Panc1 (cell line): ENCODE data around the gene WWOX. TPM values are rescaled to one million over a fixed set of nuclear protein-coding genes. Genes with fewer than 3 reads are reported as not detected.

ENCODE experiments used
- ATAC-seq: fragments of 200-7000 bp; cut with Tn5 transposase; 2 replicates; pipeline ENCODE4 v1.9.1; 2020; ENCODE audit warnings: mild to moderate bottlenecking, moderate library complexity
- BruUV-seq: library from RNA; stranded (reverse); fragments of 400-500 nt; replicated peaks from 2 replicates; lab custom pipeline; 2021; lab: Mats Ljungman, UMichigan
- CTCF ChIA-PET: fragments of 300-600 bp; sonication (Branson Sonifier 250); formaldehyde crosslinking; loops from one replicate; lab custom pipeline; 2022; ENCODE audit warnings: antibody characterized with exemption; lab: Charles Lee
- POLR2A ChIA-PET: fragments of 300-600 bp; sonication (Branson Sonifier 250); formaldehyde crosslinking; loops from one replicate; lab custom pipeline; 2022; ENCODE audit warnings: antibody characterized with exemption; lab: Charles Lee
- DNase-seq: peaks from one replicate; pipeline ENCODE4 v3.0.0-alpha.2; 2010; ENCODE audit warnings: low read depth, low spot score
- H3K27ac ChIP-seq: 2 replicates; pipeline ENCODE4 v1.5.1; 2011; ENCODE audit warnings: mild to moderate bottlenecking, low read length, inconsistent platforms
- H3K27me3 ChIP-seq: fragments of 200-500 bp; sonication (Bioruptor generic); 2 replicates; pipeline ENCODE4 v1.6.0; 2014; ENCODE audit warnings: low read length, inconsistent platforms; ENCODE audit not compliant: control insufficient read depth, insufficient read depth
- H3K36me3 ChIP-seq: fragments of 200-500 bp; sonication (Bioruptor generic); 2 replicates; pipeline ENCODE4 v1.5.1; 2014; ENCODE audit warnings: inconsistent platforms, mild to moderate bottlenecking, low read length, moderate library complexity; ENCODE audit not compliant: control insufficient read depth, insufficient read depth
- H3K4me1 ChIP-seq: 2 replicates; pipeline ENCODE4 v1.5.1; 2011; ENCODE audit warnings: inconsistent platforms, mild to moderate bottlenecking, low read length, moderate library complexity; ENCODE audit not compliant: control insufficient read depth, insufficient read depth
- H3K4me3 ChIP-seq, 2 experiments: 2 replicates each; pipeline ENCODE4 v1.5.1; 2011 to 2012; ENCODE audit warnings: low read depth in 2 of 2, low read length in 2 of 2, mild to moderate bottlenecking in 2 of 2, inconsistent platforms in 1 of 2, moderate library complexity in 1 of 2
- H3K9me3 ChIP-seq: fragments of 200-500 bp; sonication (Bioruptor generic); 2 replicates; pipeline ENCODE4 v1.5.1; 2014; ENCODE audit warnings: low read depth, mild to moderate bottlenecking, inconsistent platforms, low read length, moderate library complexity; ENCODE audit not compliant: control insufficient read depth, insufficient read depth
- CTCF ChIP-seq: fragments of 450-650 bp; IDR thresholded peaks from 2 replicates; pipeline ENCODE4 v1.5.1; 2017; ENCODE audit warnings: mild to moderate bottlenecking
- POLR2AphosphoS5 ChIP-seq: IDR thresholded peaks from 2 replicates; pipeline ENCODE4 v1.6.1; 2012; ENCODE audit warnings: mild to moderate bottlenecking, low read depth, low read length, moderate library complexity
- REST ChIP-seq, 2 experiments: IDR thresholded peaks; 2 replicates each; pipeline ENCODE4 v1.6.1; 2011 to 2012; ENCODE audit warnings: low read depth in 2 of 2, control low read depth in 1 of 2, low read length in 1 of 2, mild to moderate bottlenecking in 1 of 2, moderate library complexity in 1 of 2; ENCODE audit not compliant: insufficient read depth in 1 of 2
- SIN3A ChIP-seq: IDR thresholded peaks from 2 replicates; pipeline ENCODE4 v1.6.1; 2012; ENCODE audit warnings: low read depth, mild to moderate bottlenecking, low read length, moderate library complexity, borderline replicate concordance; ENCODE audit not compliant: insufficient read depth
- TCF7L2 ChIP-seq: IDR thresholded peaks from 2 replicates; pipeline ENCODE4 v1.6.1; 2011; ENCODE audit warnings: mild to moderate bottlenecking, low read depth, low read length, inconsistent platforms
- in situ Hi-C: cut with HindIII; loops from 2 replicates; pipeline ENCODE4 v1.10.0; 2016; ENCODE audit warnings: low sequenced_read_pairs, low pct_unique_long_range_greater_than_20kb
- intact Hi-C: fragments of 100-400 bp; cut with micrococcal nuclease; formaldehyde crosslinking; loops from one replicate; pipeline ENCODE4 v1.10.0; 2022; ENCODE audit not compliant: unreplicated experiment
- total RNA-seq: library from RNA; stranded (reverse); gene quantifications from one replicate; pipeline ENCODE4 v1.2.1, GENCODE V29; 2021; ENCODE audit not compliant: unreplicated experiment

Gene WWOX
- total RNA-seq, 1 experiment from 2014 or later: 12.5 TPM

DNA sequence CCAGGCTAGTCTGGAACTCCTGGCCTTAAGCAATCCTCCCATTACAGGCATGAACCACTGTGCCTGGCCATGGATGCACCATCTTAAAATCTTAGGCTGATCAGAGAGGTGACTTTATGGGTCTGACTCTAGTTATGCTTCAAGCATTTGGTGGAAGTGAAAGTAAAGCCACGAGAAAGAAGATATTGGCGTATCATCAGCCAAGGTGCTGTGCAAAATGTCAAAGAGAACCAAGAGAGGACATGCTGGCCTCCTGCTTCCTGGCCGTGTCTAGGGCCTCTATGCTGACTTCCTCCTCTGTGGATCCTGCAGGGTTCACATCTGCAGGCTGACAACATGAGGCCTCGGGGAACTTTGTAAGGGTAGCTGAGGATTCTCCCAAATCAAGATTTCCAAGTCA is 1115.8 kb downstream of the WWOX start:
- no TSS peak for BruUV-seq
- in situ Hi-C loops: no loop called here
- ChIA-PET CTCF (no interaction called here), POLR2A (no interaction called here)
- Histone ChIP-seq H3K4me1 (no peaks in the 10 kb centered on the region), H3K36me3 (no peaks in the 10 kb centered on the region), H3K9me3 (no peaks in the 10 kb centered on the region), H3K4me3 (no peak overlapping the region), H3K27ac (no peak overlapping the region), H3K27me3 (no peaks in the 10 kb centered on the region)
- DNase-seq (no peak), ATAC-seq (no peak)
- TF ChIP-seq POLR2AphosphoS5 (no peak), REST (IDR thresholded peaks at IDR 0.05; ENCODE audit: insufficient read depth in 1 of 2, low read depth in 2 of 2, low read length in 1 of 2) (no peak), CTCF (no peak), TCF7L2 (no peak), SIN3A (no peak)
- intact Hi-C loops: no loop called here

- H3K36me3 ChIP-seq: no peaks in the 10 kb centered on the region
- CTCF ChIA-PET: interaction anchor here (0.7 kb wide), 1 partner anchor 1156 kb away, joined by 13 read pairs; no protein-coding TSS in a partner anchor
- no peaks in the 10 kb centered on the region for H3K9me3 ChIP-seq
- in situ Hi-C loops: no loop called here
- no peak for ATAC-seq
- H3K27me3 ChIP-seq: no peaks in the 10 kb centered on the region
- POLR2A ChIA-PET: no interaction called here
- H3K4me3 ChIP-seq: no peak overlapping the region
- intact Hi-C loops: no loop called here
- TF ChIP-seq REST (IDR thresholded peaks at IDR 0.05; ENCODE audit: insufficient read depth in 1 of 2, low read depth in 2 of 2, low read length in 1 of 2) (no peak), CTCF (no peak)
- no peak overlapping the region for H3K27ac ChIP-seq
- BruUV-seq: no TSS peak
- no peak for DNase-seq
- no peaks in the 10 kb centered on the region for H3K4me1 ChIP-seq
These were observed 1118.0 kb downstream of the WWOX start for GRCh38 chr16:79217375-79218011.
